HepG2 (cell line): ENCODE data around the gene LY6G5B. TPM values are rescaled to one million over a fixed set of nuclear protein-coding genes. Genes with fewer than 3 reads are reported as not detected.

Experiments used
- AFF4 ChIP-seq: sonication (generic); formaldehyde crosslinking; IDR thresholded peaks from 2 replicates; pipeline ENCODE4 v1.4.0; 2020; ENCODE audit warnings: missing genetic modification reagents
- ATF6 ChIP-seq: sonication (generic); formaldehyde crosslinking; conservative IDR thresholded peaks from 2 replicates; pipeline ENCODE4 v1.4.0; 2020; ENCODE audit warnings: missing genetic modification reagents
- CCDC6 ChIP-seq: sonication (generic); formaldehyde crosslinking; IDR thresholded peaks from 2 replicates; pipeline ENCODE4 v1.8.1; 2022; ENCODE audit warnings: mild to moderate bottlenecking, missing genetic modification reagents, moderate library complexity
- CREM ChIP-seq, 2 experiments: sonication (generic) in 1 of 2; formaldehyde crosslinking in 1 of 2; IDR thresholded peaks; 2 replicates each; pipeline versions ENCODE4 v1.4.0 to v1.6.1; 2016 to 2020; ENCODE audit warnings: antibody characterized with exemption in 1 of 2, mild to moderate bottlenecking in 1 of 2, missing genetic modification reagents in 1 of 2
- ESRRA ChIP-seq: sonication (generic); formaldehyde crosslinking; IDR thresholded peaks from 2 replicates; pipeline ENCODE4 v1.5.1; 2020; ENCODE audit warnings: mild to moderate bottlenecking, low read depth, missing genetic modification reagents
- NFIC ChIP-seq: IDR thresholded peaks from 2 replicates; pipeline ENCODE4 v1.6.1; 2012; ENCODE audit warnings: mild to moderate bottlenecking, low read length, inconsistent platforms
- PHB2 ChIP-seq: fragments of 450-650 bp; IDR thresholded peaks from 2 replicates; pipeline ENCODE4 v1.6.1; 2018; ENCODE audit not compliant: partially characterized antibody
- SALL1 ChIP-seq: sonication (generic); formaldehyde crosslinking; IDR thresholded peaks from 2 replicates; pipeline ENCODE4 v1.8.0; 2022; ENCODE audit warnings: mild to moderate bottlenecking, missing genetic modification reagents
- TCF7L2 ChIP-seq: IDR thresholded peaks from 2 replicates; pipeline ENCODE4 v1.6.1; 2011; ENCODE audit warnings: mild to moderate bottlenecking, low read depth, low read length, moderate library complexity
- ZBTB7B ChIP-seq: sonication (generic); formaldehyde crosslinking; IDR thresholded peaks from 2 replicates; pipeline ENCODE4 v1.4.0; 2020; ENCODE audit warnings: missing genetic modification reagents
- ZC3H4 ChIP-seq: sonication (generic); formaldehyde crosslinking; IDR thresholded peaks from 2 replicates; pipeline ENCODE4 v1.4.0; 2020; ENCODE audit warnings: missing genetic modification reagents, borderline replicate concordance
- ZNF343 ChIP-seq: sonication (generic); formaldehyde crosslinking; IDR thresholded peaks from 2 replicates; pipeline ENCODE4 v1.4.0; 2020; ENCODE audit warnings: mild to moderate bottlenecking, missing genetic modification reagents
- ZNF577 ChIP-seq: sonication (generic); formaldehyde crosslinking; IDR thresholded peaks from 2 replicates; pipeline ENCODE4 v1.4.0; 2020; ENCODE audit warnings: mild to moderate bottlenecking, low read depth, missing genetic modification reagents, borderline replicate concordance
- ZNF709 ChIP-seq: sonication (generic); formaldehyde crosslinking; IDR thresholded peaks from 2 replicates; pipeline ENCODE4 v1.5.0; 2020; ENCODE audit warnings: mild to moderate bottlenecking, missing genetic modification reagents
- ZNF772 ChIP-seq: sonication (generic); formaldehyde crosslinking; IDR thresholded peaks from 2 replicates; pipeline ENCODE4 v1.5.0; 2020; ENCODE audit warnings: mild to moderate bottlenecking, missing genetic modification reagents
- ZNF776 ChIP-seq: sonication (generic); formaldehyde crosslinking; IDR thresholded peaks from 2 replicates; pipeline ENCODE4 v1.4.0; 2020; ENCODE audit warnings: mild to moderate bottlenecking, missing genetic modification reagents
- ZNF816 ChIP-seq: sonication (generic); formaldehyde crosslinking; IDR thresholded peaks from 2 replicates; pipeline ENCODE4 v1.8.0; 2022; ENCODE audit warnings: missing genetic modification reagents, mild to moderate bottlenecking, borderline replicate concordance
- ZNF83 ChIP-seq: sonication (generic); formaldehyde crosslinking; IDR thresholded peaks from 2 replicates; pipeline ENCODE4 v1.4.0; 2020; ENCODE audit warnings: missing genetic modification reagents, mild to moderate bottlenecking, borderline replicate concordance
- ZSCAN21 ChIP-seq: sonication (generic); formaldehyde crosslinking; IDR thresholded peaks from 2 replicates; pipeline ENCODE4 v1.8.0; 2022; ENCODE audit warnings: mild to moderate bottlenecking, missing genetic modification reagents, moderate library complexity, borderline replicate concordance
- polyA plus RNA-seq, 8 experiments: library from polyadenylated mRNA; depleted of rRNA in 3 of 8; stranded (reverse) in 7 of 8; unstranded in 1 of 8; fragments of >200 nt; fragmentation: Illumina TruSeq in 4 of 8; extraction: Trizol in 4 of 8; gene quantifications; 2 replicates each; pipeline versions ENCODE4 v1.2.1 to v1.2.3, GENCODE V29; 2011 to 2016; ENCODE audit warnings: low read depth in 4 of 8, missing spikeins in 1 of 8, mixed read lengths in 1 of 8; ENCODE audit not compliant: insufficient read depth in 1 of 8
- total RNA-seq, 5 experiments: library from RNA; depleted of rRNA; stranded (reverse); fragments of >200 nt; fragmentation: Illumina TruSeq; extraction: Trizol; gene quantifications; 2 replicates each; pipeline ENCODE4 v1.2.3, GENCODE V29; 2016; ENCODE audit warnings: low read depth in 1 of 5
- TF ChIP-seq, protein P1 (sequence below): sonication (generic); formaldehyde crosslinking; IDR thresholded peaks from 2 replicates; pipeline ENCODE4 v1.4.0; 2020; ENCODE audit warnings: mild to moderate bottlenecking, missing genetic modification reagents, borderline replicate concordance
- TF ChIP-seq, protein P2 (sequence below): sonication (generic); formaldehyde crosslinking; IDR thresholded peaks from 2 replicates; pipeline ENCODE4 v1.5.0; 2020; ENCODE audit warnings: mild to moderate bottlenecking, low read depth, missing genetic modification reagents, borderline replicate concordance

Gene LY6G5B
- total and polyA plus RNA-seq, 2 of the 13 experiments (the other 11 are each of a cell fraction or from before 2014, with no cell fraction given), result 7.8 to 15.7 TPM

- TF ChIP-seq ZNF577 (CRISPR knock-in tag) (no peak), CREM (IDR thresholded peaks at IDR 0.05) (peak; percentile 59), CREM (CRISPR knock-in tag; IDR thresholded peaks at IDR 0.05) (no peak), ESRRA (CRISPR knock-in tag) (no peak), ZSCAN21 (peak; percentile 32; the same call in 1 of the 2 replicates), ZNF83 (CRISPR knock-in tag) (no peak), ATF6 (CRISPR knock-in tag) (no peak), TCF7L2 (no peak), ZNF816 (CRISPR knock-in tag) (peak; percentile 95), NFIC (peak; percentile 39; the same call in 1 of the 2 replicates), AFF4 (CRISPR knock-in tag) (no peak; the same call in 1 of the 2 replicates), ZBTB7B (no peak), ZC3H4 (CRISPR knock-in tag) (peak; percentile 93), SALL1 (CRISPR knock-in tag) (peak; percentile 75), CCDC6 (CRISPR knock-in tag) (peak; percentile 60; the same call in 1 of the 2 replicates), ZNF776 (CRISPR knock-in tag) (no peak; the same call in 1 of the 2 replicates), ZNF772 (CRISPR knock-in tag) (peak; percentile 60; the same call in 1 of the 2 replicates), PHB2 (no peak), ZNF709 (CRISPR knock-in tag) (no peak), ZNF343 (CRISPR knock-in tag) (no peak)
- TF ChIP-seq, protein P1, sequence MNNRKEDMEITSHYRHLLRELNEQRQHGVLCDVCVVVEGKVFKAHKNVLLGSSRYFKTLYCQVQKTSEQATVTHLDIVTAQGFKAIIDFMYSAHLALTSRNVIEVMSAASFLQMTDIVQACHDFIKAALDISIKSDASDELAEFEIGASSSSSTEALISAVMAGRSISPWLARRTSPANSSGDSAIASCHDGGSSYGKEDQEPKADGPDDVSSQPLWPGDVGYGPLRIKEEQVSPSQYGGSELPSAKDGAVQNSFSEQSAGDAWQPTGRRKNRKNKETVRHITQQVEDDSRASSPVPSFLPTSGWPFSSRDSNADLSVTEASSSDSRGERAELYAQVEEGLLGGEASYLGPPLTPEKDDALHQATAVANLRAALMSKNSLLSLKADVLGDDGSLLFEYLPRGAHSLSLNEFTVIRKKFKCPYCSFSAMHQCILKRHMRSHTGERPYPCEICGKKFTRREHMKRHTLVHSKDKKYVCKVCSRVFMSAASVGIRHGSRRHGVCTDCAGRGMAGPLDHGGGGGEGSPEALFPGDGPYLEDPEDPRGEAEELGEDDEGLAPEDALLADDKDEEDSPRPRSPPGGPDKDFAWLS (CRISPR knock-in tag), result no peak
- TF ChIP-seq, protein P2, sequence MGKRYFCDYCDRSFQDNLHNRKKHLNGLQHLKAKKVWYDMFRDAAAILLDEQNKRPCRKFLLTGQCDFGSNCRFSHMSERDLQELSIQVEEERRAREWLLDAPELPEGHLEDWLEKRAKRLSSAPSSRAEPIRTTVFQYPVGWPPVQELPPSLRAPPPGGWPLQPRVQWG (CRISPR knock-in tag), result no peak
Observed at GRCh38 chr6:31664790-31665500, 4.8 kb upstream of the LY6G5B start, which contains the start of gene GPANK1 (continued).
